Neural cell (in vitro differentiated cells): Measurements from ENCODE around the gene MRC1.

Source experiments
- EZH2 ChIP-seq: fragments of 200-600, 300-800 bp; shearing (Covaris generic), sonication (generic); IDR thresholded peaks from 2 replicates; pipeline ENCODE4 v1.6.1; 2014; ENCODE audit warnings: antibody characterized with exemption, low read length, borderline replicate concordance, mild to moderate bottlenecking; ENCODE audit not compliant: insufficient read depth, poor library complexity, severe bottlenecking
- POLR2AphosphoS5 ChIP-seq: IDR thresholded peaks from 2 replicates; pipeline ENCODE4 v1.6.1; 2012
- RAD21 ChIP-seq: fragments of 450-650 bp; conservative IDR thresholded peaks from 2 replicates; pipeline ENCODE4 v1.6.1; 2014; ENCODE audit warnings: antibody characterized with exemption, mild to moderate bottlenecking, moderate library complexity
- REST ChIP-seq: IDR thresholded peaks from 2 replicates; pipeline ENCODE4 v1.6.1; 2012; ENCODE audit warnings: borderline replicate concordance
- TAF1 ChIP-seq: IDR thresholded peaks from 2 replicates; pipeline ENCODE4 v1.6.1; 2012; ENCODE audit warnings: low read depth
- TF ChIP-seq, protein P1 (sequence below): fragments of 450-650 bp; IDR thresholded peaks from 2 replicates; pipeline ENCODE4 v1.5.1; 2014; ENCODE audit warnings: antibody characterized with exemption, mild to moderate bottlenecking, moderate library complexity; ENCODE audit not compliant: poor library complexity, severe bottlenecking

- TF ChIP-seq, protein P1, sequence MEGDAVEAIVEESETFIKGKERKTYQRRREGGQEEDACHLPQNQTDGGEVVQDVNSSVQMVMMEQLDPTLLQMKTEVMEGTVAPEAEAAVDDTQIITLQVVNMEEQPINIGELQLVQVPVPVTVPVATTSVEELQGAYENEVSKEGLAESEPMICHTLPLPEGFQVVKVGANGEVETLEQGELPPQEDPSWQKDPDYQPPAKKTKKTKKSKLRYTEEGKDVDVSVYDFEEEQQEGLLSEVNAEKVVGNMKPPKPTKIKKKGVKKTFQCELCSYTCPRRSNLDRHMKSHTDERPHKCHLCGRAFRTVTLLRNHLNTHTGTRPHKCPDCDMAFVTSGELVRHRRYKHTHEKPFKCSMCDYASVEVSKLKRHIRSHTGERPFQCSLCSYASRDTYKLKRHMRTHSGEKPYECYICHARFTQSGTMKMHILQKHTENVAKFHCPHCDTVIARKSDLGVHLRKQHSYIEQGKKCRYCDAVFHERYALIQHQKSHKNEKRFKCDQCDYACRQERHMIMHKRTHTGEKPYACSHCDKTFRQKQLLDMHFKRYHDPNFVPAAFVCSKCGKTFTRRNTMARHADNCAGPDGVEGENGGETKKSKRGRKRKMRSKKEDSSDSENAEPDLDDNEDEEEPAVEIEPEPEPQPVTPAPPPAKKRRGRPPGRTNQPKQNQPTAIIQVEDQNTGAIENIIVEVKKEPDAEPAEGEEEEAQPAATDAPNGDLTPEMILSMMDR, result no peak
- TF ChIP-seq RAD21 (no peak), EZH2 (no peak), TAF1 (no peak), REST (no peak), POLR2AphosphoS5 (no peak)
Measured at GRCh38 chr10:17835688-17836087, 26.5 kb downstream of the MRC1 start.
